DND-41 (cell line): ENCODE results near the gene MAP6.

Experiments
- EZH2 ChIP-seq: IDR thresholded peaks from 3 replicates; pipeline ENCODE4 v1.6.1; 2012; ENCODE audit warnings: borderline replicate concordance, low read depth, mild to moderate bottlenecking, moderate library complexity, low read length, inconsistent platforms; ENCODE audit not compliant: severe bottlenecking
- TF ChIP-seq, protein P1 (sequence below): IDR thresholded peaks from 2 replicates; pipeline ENCODE4 v1.5.1; 2012; ENCODE audit warnings: borderline replicate concordance, low read length, moderate library complexity, mild to moderate bottlenecking; ENCODE audit not compliant: poor library complexity, severe bottlenecking; ENCODE audit errors: extremely low read depth

GRCh38 chr11:75651218-75651617 lies 17.6 kb downstream of the MAP6 start:
- TF ChIP-seq, protein P1, sequence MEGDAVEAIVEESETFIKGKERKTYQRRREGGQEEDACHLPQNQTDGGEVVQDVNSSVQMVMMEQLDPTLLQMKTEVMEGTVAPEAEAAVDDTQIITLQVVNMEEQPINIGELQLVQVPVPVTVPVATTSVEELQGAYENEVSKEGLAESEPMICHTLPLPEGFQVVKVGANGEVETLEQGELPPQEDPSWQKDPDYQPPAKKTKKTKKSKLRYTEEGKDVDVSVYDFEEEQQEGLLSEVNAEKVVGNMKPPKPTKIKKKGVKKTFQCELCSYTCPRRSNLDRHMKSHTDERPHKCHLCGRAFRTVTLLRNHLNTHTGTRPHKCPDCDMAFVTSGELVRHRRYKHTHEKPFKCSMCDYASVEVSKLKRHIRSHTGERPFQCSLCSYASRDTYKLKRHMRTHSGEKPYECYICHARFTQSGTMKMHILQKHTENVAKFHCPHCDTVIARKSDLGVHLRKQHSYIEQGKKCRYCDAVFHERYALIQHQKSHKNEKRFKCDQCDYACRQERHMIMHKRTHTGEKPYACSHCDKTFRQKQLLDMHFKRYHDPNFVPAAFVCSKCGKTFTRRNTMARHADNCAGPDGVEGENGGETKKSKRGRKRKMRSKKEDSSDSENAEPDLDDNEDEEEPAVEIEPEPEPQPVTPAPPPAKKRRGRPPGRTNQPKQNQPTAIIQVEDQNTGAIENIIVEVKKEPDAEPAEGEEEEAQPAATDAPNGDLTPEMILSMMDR = no peak
- TF ChIP-seq EZH2 = no peak
